HG03378 (cell line): ENCODE measurements around the gene ELAVL3.
"Not testable (repeated sequence)": the region's sequence is repeated elsewhere in the genome, so short reads cannot be mapped to it uniquely, and the experiment has no call there.

Source experiments
- ATAC-seq: cut with Tn5 transposase; IDR thresholded peaks from one replicate; pipeline ENCODE4 v1.9.1; 2021; ENCODE audit warnings: mild to moderate bottlenecking, moderate library complexity; ENCODE audit not compliant: unreplicated experiment

The ELAVL3 gene

DNA sequence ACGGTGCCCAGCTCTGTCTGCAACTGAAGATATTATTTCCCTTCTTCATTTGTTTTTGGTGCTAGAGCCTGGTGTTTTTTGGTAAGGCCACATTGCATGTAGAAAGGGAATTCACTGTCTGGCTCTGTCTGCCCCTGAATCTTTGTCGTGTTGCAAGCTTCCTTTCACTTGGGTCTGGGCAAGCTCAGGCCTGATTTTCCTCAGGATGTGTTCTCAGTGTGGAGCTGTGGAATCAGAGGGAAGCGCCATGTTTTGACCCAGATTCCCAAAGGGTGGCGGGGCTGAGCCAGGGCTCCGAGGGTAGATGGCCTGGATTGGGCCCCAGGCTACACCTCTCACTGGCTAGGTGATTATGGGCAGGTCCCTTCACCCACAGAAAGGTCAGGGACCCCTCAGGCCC lies 36.8 kb downstream of the ELAVL3 start:
- no peak for ATAC-seq

- no peak for ATAC-seq
Observed at GRCh38 chr19:11437955-11438354, 42.9 kb downstream of the ELAVL3 start.

GRCh38 chr19:11435833-11436313 lies 45.0 kb downstream of the ELAVL3 start:
- no peak for ATAC-seq

GRCh38 chr19:11435057-11435832 lies 45.6 kb downstream of the ELAVL3 start, which contains the start of the genes ODAD3 and PRKCSH:
ODAD3 (minus strand) TSS chr19:11435121; CDS start chr19:11435016, 105 bp downstream.
PRKCSH (plus strand) TSS chr19:11435635; CDS start chr19:11436118, 483 bp downstream.
- peak; percentile 89 for ATAC-seq

DNA sequence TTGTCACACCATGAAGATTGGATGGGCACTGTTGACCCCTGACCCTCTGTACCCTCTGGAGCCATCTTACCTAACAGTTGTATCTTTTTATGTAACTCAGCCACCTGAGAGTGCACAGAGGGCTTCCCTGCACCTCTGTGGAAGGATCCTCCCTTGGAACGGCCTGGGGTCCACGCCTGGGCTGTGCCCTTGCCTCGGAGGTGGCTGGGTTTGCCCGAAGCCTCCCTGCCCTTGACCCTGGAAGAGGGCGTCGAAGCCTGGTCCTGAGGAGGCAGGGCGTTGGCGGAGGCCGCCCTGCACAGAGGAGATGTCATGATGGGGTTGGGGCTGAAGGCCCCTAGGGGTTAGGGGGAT lies 46.2 kb downstream of the ELAVL3 start:
- peak; percentile 8 for ATAC-seq

DNA sequence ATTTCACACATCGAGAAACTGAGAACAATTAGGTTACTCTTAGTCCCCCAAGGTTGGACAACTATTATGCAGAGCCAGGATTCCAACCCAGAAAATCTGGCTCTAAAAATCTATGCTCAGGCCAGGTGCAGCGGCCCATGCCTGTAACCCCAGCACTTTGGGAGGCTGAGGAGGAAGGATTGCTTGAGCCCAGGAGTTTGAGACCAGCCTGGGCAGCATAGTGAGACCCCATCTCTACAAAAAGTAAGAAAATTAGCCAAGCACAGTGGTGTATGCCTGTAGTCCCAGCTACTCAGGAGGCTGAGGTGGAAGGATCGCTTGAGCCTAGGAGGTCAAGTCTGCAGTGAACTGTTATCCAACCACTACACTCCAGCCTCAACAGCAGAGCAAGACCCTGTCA lies 47.3 kb downstream of the ELAVL3 start:
- not testable (repeated sequence) for ATAC-seq

DNA sequence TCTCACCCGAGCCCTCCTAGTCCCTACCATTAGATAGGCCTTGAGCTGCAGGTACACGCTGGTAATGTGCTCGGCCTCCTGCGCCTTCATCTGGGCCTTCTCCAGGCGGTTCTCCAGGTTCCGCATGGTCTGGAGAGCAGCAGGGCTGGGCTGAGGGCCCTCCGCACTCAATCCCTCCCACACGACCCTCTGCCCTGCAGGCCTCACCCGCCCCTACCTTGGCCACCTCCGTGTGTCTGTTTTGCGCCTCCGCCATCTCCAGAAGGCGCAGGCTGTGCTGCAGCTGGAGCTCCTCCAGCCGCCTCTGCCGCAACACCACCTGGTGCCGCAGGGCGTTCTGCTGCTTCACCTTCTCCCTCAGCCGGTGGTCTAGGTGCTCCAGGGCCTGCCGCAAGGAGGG lies 54.2 kb downstream of the ELAVL3 start:
- ATAC-seq: no peak

DNA sequence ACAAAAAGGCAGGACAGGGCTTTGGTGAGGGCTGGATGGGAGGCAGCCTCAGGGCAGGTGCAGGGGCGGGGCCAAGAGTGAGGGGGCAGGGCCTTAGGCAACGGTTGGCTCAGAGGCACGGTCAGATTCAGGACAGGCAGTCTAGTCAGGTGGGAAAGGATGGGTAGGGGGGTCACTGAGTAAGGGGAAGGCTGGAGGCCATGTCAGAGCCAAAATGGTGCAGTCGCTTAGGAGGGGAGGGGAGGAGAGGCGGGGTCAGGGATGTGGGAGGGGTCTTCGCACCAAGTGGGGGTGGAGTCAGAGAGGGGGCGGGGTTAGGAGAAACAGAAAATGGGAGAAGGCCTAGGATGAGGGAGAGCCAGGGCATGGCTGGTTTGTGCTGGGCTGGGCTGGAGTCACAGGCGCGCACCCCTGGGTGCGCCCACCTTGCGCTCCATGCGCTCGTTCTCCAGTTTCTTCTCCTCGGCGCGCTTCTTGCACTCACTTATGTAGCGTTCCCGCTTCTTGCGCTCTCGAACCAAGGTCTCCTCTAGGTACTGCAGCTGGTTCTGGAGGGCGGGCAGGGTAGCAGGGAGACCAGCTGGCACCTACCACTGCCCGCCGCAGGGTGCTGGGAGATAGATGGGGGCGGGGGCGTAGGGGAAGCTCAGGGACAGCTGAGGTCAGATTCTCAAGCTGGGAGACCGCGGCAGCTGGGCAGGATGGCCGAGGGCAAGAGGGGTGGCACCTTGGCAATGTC lies 55.0 kb downstream of the ELAVL3 start:
- no peak for ATAC-seq

DNA sequence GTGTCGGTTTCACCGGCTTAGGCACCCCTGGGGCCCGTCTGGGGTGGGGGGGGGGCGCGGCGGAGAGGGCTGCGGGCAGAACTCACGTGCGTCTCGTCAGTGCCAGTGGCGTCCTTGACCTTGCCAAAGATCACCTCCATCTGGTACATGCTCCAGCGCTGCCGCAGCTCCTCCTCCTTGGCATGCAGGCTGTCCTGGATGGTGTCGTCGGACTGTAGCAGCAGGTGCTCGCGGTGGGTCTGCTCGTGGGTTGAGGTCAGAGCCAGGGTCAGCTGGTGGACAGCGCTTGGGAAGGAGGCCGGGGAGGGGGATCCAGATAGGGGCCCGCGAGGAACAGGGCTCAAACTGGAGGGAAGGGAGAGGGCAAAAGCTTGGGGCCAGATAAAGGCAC lies 57.1 kb downstream of the ELAVL3 start:
- ATAC-seq: no peak

GRCh38 chr19:11423164-11423790 lies 57.6 kb downstream of the ELAVL3 start:
- no peak for ATAC-seq

DNA sequence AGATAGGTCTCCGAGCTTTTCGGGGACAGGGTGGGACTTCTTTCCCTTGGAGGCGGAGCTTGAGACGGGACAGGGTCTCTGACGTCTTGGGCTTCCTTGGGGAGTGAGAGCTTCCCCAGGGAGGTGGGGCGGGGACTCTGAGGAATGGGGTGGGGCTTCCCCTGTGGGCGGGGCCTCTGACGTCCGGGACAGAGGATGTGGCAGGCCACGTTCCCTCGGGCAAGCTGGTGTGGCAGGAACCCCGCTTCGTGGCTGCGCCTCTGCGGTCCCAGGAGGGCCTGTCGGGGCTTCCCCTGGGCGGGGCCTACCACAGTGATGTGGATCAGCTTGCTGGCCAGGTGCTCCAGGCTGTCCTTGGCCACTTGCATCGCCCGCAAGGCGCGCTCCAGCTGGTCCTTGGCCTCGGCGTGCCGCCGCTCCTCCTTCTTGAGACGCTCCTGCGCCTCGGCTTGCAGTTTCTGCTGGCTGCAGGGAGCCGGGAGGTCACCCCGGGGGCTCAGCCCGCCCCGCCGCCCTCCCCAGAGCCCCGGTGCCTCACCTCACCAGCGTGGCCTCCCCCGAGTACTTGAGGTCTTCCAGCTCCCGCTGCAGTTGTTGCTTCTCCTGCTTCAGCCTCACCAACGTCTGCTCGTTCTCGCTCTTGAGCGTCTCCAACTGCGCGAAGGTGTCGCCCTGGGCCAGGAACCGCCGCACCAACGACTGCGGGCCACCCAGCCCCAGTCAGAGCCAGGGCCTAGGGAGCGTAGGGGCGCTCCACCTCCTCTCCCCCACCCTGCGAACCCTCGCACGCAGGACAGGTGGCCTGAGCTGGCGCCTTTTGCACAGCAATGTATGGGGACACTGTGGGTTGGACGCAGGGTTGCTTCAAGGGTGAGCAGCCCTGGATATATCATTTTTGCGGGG lies 58.4 kb downstream of the ELAVL3 start:
- ATAC-seq: peak; percentile 58

DNA sequence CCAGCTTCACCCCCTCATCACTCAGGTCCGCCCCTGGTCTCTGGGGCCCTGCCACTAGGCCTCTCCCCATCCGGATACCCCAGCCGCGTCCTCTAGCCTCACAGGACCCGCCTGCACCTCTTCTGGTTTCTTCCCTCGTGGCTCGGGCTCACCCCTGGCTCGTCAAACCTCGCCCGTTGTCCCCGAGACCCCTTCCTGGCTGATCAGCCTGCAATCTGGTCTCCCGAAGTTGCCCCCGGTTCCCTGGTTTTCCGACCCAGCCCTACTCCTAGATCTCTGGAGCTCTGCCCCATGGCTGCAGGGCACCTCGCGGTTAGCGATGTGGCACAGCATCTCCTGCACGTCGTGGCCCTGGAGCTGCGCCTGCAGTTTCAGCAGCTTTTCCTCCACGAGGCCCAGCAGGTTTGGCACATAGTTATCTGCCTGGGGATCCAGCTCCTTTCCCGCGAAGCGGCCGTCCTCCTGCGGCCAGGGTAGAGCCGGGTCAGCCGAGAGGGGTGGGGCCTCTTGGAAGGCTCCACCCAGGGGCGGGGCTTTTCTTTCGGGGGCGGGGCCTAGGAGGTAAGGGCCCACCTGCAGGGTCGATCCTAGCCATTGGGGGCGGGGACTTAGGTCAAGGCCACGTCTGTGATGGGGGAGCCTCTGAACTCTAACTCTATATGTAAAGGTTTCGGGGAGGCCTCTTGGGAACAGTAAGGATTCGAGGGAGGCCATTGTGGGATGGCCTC lies 59.3 kb downstream of the ELAVL3 start:
- peak; percentile 21 for ATAC-seq

DNA sequence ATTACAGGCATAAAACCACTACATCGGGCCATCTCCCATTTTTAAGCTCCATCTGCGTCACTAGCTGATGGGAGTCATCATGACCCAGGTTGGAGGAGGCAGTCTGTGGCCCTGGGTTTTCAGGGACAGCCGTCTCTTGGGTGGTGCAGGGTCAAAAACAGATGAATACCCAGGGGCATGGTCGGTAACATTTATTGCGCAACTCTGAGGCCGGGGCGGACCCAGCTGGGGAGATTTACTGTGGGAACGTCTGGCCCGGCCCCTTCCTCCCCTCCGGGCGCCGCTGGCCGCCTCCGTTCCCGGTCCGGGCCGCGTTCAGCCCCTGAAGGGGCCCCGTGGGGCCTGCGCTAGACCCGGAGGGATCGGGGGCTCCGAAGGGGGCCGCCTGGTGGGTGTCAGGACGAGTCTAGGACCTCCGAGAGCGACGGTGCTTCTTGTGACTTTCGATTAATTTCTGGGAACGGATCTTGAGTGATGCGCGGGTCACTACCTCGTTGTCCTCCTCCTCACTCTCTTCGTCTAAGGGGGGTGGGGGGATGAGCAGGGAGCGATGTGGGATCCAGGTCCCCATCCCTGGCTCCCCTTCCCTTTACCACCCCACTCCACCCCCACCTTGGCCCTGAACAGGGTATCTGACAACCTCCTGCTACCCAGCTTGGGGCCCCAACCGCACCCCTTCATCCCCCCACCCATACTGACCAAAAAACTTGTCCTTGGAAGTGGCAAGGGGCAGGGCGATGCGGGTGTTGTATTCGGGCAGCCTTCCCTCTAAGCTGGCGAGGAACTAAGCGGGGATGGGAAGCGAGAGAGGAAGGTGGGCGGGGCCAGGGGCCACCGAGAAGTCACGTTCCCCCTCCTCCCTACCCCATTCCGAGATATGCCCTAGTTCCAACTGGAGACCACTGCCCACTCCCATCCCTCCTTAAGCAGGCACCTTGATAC lies 60.1 kb downstream of the ELAVL3 start:
- ATAC-seq: no peak

GRCh38 chr19:11418549-11419506 lies 62.0 kb downstream of the ELAVL3 start, which contains the start of gene RGL3:
RGL3 (minus strand) TSS chr19:11419314; CDS start chr19:11419278, 36 bp downstream.
- no peak for ATAC-seq

- ATAC-seq: no peak
Observed at GRCh38 chr19:11418094-11418548, 62.7 kb downstream of the ELAVL3 start.

GRCh38 chr19:11416346-11417052 lies 64.3 kb downstream of the ELAVL3 start:
- no peak for ATAC-seq

GRCh38 chr19:11414544-11414943 lies 66.3 kb downstream of the ELAVL3 start:
- ATAC-seq: no peak
